Caki2 (cell line): Measurements from ENCODE around the gene COL19A1. TPM values are rescaled to one million over a fixed set of nuclear protein-coding genes. Genes with fewer than 3 reads are reported as not detected.
"Not testable (repeated sequence)": the region's sequence is repeated elsewhere in the genome, so short reads cannot be mapped to it uniquely, and the experiment has no call there.

Experiments used
- DNase-seq: peaks from one replicate; pipeline ENCODE4 v3.0.0-alpha.2; 2015; ENCODE audit warnings: low read depth
- in situ Hi-C: cut with HindIII; loops from 2 replicates; pipeline ENCODE4 v1.10.0; 2016; ENCODE audit warnings: low sequenced_read_pairs, low pct_unique_long_range_greater_than_20kb, mixed read lengths
- total RNA-seq: library from RNA; depleted of rRNA; stranded (reverse); fragments of >200 nt; shearing (Covaris generic); gene quantifications from 2 replicates; pipeline ENCODE4 v1.2.3, GENCODE V29; 2014; ENCODE audit warnings: low replicate concordance

Gene COL19A1
- total RNA-seq, 1 experiment from 2014 or later: not detected

DNA sequence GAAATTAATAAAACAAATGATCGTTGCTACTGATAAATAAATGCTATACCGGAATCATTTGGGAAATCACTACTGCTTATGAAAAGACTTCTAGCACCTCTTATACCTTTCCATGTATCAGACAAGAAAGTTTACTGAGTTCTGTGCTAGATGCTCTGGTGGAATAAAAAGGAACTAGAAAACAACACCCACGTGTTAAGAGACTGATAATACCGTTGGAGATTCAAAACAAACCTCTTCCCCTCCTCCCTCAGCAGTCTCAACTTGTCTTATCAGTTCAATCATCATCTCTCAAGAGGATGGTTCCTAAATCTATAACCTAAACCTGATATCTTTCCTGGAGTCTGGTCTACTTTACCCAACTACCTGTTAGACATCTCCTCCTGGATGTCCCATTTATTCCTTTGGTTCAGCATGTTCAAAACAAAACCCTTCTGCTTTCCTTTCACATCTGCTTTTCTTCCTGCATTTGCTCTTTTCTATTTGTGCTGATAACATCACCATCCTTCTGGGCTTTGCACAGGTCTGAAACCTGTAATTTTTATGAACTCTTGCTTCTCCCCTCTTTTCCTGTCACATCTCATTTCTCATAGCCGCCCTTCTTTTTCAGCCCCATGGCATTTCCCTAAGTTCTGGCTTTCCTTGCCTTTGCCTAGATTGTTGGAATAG is 122.2 kb downstream of the COL19A1 start:
- no peak for DNase-seq
- in situ Hi-C loops: no loop called here

DNA sequence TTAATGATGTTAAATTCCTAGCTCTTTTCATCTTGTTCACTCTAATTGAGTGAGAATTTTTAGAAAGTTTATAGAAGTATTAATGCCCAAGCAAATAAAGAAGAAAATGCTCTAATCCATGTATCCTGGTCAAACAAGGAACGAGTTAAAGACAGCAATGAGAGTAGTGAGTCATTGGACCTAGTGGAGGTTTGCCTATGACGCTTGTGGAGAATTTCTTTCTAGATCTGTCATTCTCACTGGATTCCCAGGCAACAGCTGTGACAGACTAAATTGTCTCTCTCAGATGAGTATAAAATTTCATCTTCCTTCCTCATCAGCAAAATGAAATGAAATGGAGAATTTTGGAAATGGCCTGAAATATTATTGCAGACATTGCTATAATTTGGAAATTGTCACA is 127.9 kb downstream of the COL19A1 start:
- DNase-seq: no peak

DNA sequence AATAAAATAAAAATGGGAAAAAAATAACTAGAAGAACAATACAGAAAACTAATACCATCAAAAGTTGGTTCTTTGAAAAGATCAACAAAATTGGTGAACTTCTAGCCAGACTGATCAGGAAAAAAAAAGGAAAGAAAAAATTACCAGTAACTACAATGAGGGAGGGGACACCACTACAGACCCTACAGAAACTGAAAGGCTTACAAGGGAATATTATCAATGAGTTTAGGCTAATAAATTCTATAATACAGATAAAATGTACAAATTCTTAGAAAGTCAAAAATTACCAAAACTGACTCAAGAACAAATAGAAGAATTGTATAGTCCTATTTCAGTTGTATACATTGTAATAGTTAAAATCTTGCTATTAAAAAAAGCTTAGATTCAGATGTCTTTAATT is 141.8 kb downstream of the COL19A1 start:
- DNase-seq: no peak
- in situ Hi-C loops: no loop called here

More for the DNA sequence above, 127.9 kb downstream of the COL19A1 start:
- in situ Hi-C loops: no loop called here

DNA sequence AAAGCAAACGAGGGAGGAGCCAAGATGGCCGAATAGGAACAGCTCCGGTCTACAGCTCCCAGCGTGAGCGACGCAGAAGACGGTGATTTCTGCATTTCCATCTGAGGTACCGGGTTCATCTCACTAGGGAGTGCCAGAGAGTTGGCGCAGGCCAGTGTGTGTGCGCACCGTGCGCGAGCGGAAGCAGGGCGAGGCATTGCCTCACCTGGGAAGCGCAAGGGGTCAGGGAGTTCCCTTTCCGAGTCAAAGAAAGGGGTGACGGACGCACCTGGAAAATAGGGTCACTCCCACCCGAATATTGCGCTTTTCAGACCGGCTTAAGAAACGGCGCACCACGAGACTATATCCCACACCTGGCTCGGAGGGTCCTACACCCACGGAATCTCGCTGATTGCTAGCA is 144.0 kb downstream of the COL19A1 start:
- DNase-seq, in situ Hi-C loops: not testable (repeated sequence)

DNA sequence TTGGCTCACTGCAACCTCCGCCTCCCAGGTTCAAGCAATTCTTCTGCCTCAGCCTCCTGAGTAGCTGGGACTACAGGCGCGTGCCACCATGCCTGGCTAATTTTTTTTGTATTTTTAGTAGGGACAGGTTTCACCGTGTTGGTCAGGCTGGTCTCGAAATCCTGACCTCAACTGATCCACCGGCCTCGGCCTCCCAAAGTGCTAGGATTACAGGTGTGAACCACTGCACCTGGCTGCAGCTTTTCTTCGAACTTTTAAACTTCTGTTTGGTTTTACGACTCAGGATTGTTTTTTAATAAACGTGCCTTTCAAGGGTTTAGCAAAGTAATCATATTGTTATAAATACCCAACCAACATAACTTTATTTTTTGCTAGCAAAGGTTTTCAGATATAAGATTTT is 156.8 kb downstream of the COL19A1 start:
- in situ Hi-C loops, DNase-seq: not testable (repeated sequence)

DNA sequence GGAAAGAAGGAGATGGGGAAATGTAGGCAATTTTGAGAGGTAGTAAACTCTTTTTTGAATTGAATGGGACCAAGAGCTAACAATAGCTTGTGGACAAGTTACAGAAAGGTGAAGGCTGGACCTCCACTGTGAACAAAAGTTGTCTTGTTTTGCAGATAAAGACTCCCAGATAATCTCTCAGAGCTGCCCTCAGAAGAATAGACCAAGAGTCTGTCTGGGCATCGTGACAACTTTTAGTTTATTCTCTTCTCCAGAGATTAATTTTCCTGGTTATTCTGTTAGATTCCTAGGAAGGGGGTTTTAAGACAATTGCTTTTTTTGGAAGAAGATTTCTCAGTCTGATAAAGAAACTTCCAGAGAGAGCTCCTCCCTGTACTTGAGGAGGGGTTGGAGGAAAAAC is 161.9 kb downstream of the COL19A1 start:
- in situ Hi-C loops: no loop called here

DNA sequence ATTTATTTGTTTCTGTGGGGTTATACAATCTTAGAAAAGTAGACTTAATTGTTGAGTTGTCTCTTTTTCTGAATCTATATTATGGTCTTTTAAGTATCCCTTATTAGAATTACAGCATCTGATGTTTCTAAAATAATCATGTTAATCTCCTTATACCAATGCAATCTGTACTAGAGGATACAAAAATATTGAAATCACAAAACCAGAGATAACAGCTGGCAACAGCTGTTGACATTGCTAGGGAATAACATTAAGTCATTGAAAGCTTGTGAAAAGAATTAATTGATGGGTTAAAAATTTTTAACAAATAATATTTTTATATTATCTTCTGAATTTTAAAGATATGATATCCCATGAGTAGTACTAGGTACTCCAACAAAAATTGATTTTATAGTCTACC is 162.6 kb downstream of the COL19A1 start:
- in situ Hi-C loops: no loop called here
- DNase-seq: no peak

More for the DNA sequence above, 161.9 kb downstream of the COL19A1 start:
- no peak for DNase-seq

DNA sequence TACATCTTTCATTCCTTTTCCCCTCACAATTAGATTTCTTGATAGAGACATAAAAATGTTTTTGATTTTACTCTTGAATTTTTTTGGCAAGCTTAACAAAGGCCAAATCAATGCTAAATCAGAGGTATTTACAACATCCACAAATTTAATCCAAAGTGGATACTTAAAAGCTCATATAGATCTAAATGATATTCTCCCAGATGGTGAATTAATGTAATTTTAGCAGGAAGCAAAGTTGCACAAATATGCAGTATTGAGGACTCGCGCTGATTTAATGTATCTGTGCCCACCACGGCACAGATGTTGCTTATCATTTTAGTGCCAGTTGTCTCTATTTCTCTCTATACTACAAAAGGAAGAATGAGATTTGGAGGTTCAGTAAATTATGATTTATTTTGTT is 167.4 kb downstream of the COL19A1 start:
- in situ Hi-C loops: no loop called here
- DNase-seq: no peak

DNA sequence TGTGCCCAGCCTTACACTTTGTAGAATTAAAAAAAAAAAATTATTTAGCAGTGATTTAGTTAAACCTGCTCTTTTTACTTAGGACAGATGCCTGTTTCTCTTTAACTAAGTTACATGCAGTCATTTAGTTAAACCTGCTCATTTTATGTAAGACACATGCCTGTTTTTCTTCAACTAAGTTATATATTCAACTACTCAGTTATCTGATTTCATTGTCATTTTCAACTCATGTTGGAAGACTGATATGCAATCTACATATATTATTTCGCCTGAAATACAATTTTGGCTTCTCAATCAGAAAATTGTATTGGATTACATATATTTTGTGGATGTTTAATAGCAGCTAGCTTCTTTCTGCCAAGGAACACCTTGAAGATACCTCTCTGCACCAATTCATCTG is 171.1 kb downstream of the COL19A1 start:
- in situ Hi-C loops: no loop called here
- DNase-seq: no peak

DNA sequence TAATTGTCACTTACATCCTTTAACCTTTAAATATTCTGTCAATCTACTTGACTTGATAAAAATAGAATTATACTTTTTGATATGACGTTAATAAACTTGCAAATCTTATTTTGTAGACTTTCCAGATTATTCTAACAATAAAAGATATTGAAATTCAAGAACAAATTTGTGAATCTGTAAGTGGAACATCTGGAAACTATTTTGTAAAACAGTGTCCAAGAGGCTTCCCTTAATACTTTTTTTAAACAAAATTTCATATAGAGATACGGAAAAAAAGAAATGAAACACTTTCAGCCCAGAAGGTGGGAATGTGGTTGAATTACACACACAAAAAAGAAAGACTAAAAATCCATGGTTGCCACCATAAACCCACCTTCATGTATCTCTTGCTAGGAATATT is 174.4 kb downstream of the COL19A1 start:
- in situ Hi-C loops: no loop called here
- no peak for DNase-seq

DNA sequence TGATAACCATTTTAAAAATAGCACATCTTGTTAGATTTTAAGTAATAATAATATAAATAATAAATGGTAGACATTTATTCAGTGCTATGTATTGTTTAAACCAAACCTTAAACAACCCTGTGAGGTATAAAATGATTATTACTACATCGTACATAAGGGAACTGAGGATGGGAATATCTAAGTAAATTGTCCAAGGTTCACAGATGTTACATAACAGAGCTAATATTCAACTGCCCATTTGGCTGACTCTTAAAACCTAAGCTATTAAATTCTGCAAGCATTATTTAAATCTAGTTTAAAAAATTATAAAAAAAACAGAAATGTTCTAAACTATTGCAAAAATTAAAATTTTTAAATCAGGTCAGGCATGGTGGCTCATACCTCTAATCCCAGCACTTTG is 175.1 kb downstream of the COL19A1 start:
- DNase-seq: no peak
- in situ Hi-C loops: no loop called here

DNA sequence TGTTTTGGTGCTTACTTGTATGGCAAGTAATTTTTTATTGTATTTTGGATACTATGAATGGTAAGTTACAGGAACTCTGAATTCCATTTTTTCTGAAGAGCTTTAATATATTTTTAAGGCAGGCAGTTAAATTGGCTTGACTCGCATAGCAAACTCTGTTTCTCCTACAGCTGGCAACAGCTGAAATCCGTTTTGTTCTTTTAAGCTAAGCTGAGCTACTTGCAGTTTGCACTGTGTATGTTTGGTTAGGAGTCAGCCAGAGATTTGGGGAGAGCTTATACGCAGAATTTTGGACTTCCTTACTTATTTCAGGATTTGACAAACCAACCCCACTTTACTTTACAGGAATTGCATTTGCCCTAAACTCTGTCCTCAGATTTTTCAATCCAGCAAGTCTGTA is 179.1 kb downstream of the COL19A1 start:
- in situ Hi-C loops: no loop called here
- DNase-seq: no peak

DNA sequence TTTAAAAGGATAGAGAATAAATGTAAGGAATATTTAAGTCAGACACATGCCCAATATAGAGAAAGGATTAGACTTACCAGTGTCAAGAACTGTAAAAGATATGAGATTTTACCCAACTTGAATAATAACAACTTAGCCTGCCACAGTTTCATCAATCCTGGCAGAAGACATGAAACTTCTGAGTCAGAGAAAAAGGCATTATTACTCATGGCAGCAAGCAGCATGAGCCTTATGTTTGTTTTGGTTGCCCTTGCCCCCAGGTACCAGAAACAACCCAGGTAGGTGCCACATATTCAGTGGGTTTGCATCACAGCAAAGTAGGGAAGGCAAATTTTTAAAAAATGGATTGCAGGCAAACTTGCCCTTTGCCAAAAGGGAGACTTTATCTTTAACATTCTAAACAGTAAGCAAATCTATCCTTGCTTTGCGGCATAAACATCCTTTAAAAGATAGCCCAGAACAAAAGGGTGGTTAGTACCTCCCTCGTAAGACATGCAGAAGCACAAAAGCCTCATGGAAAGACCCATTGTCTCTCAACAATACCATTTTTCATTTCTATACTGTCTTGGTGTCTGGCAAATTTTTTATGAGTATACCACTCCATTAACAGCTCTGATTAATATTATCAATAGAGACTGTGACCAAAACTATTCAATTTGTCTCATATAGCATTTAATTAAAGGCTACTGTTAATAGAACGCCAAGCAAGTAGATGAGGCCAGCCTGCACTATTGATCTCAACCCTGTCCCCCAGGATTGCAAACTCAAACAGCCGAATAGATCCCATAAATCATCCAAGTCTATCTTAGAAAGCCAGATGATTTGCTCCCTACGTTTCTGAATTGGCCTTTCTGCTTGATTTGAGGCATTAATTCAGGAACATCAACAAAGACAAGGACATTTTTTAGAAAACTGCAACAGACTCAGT is 185.1 kb downstream of the COL19A1 start:
- DNase-seq: no peak
- in situ Hi-C loops: no loop called here

DNA sequence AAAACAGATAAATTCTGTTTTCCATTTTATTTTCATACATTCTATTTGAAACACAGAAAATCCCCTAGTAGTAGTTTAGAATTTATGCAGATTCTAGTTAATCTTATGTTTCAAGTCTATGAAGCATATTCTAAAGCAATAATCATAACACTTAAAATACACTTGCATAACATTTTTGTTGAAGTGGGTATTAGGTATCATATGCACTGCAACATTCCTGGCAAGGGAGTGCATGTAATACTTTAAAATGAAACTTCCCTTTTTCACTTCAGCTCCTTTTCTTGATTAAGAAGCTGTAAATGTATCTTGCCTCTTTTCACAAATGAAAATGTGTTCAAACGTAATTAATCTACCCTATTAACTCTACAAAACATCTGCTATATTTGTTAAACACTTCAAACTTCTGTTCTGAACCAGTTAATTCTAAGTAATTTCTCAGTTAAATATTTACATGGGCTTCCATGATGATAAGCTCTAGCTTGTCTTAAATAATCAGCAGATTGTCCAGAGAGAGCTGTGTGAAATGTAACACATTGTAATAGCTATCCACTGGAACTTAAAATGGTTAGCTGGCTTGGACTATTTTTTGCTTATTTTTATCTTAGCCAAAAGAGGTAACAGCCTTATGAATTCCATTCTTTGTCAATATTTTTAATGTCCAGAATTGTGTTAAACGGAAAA is 192.8 kb downstream of the COL19A1 start:
- in situ Hi-C loops: no loop called here
- DNase-seq: no peak

DNA sequence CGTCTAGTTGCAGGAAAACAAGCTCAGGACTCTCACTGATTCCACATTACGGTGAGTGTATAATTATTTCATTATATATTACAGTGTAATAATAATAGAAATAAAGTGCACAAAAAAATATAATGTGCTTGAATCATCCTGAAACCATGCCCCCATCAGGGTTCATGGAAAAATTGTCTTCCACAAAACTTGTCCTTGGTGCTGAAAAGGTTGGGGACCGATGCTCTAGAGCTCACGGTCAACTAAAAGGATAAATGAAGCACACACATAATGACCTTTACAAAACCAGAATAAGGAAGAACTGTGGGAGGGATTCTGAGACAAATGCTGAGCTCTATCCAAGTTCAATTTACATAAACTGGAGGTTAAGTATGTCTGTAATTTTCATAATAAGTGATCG is 194.3 kb downstream of the COL19A1 start:
- in situ Hi-C loops: no loop called here

DNA sequence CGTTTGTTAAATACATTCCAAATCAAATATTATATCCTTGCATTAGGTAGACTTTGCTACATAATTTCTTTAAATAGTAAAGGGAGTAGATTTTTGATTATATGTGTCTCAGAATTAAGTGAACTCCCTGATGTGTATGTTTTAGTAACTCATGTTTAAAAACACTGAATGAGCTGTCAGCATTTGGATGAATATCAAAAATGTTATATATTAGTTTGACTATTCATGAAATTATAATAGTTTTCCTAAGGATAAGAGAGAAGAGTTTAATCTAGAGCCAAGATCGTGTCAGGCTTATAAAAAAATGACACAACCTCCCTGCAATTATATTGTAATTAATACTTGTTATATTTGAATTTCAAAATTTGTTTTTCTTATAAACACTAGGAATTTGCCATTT is 195.2 kb downstream of the COL19A1 start:
- no peak for DNase-seq
- in situ Hi-C loops: no loop called here

More for the DNA sequence above, 194.3 kb downstream of the COL19A1 start:
- DNase-seq: no peak

DNA sequence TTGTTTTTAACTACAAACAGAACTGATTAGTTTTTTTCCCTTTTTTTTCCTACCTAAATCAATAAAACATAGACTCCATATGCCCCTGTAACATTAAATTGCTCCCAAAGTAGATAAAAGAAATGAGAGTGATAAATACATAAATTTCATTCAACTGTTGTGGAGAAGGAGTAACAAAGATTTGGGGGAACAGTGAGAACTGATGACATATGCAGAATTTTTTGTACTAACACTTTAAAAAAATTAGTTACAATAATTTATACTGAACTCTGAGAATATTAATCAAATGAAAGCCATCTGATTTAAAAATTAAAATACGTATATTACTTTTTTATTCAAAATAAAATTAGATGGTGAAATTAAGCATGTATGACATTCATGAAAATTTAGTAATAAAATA is 195.7 kb downstream of the COL19A1 start:
- DNase-seq: no peak
- in situ Hi-C loops: no loop called here

DNA sequence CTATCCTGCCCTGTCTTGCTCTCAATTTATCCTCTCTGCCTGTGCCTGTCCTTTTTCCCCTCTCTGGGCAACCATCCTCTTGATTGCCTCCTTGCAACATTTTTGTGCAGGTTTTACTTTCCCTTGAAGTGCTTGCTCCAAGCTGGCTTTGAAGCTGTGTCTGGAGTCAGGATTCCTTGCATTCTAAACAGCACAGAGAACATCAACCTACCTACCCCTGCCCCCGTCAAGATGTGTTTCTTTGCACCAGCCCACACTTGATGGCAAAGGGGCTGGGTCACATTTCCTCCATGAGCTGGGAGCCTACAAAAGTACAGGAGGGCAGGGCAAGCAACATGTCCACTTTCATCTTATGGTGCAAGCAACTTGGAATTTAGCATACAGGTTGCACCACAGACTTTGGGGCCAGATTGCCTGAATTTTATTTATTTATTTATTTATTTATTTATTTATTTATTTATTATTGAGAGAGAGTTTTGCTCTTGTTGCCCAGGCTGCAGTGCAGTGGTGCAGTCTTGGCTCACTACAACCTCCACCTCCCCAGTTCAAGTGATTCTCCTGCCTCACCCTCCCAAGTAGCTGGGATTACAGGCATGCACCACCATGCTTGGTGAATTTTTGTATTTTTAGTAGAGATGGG is 206.3 kb downstream of the COL19A1 start:
- DNase-seq: no peak
- in situ Hi-C loops: no loop called here

DNA sequence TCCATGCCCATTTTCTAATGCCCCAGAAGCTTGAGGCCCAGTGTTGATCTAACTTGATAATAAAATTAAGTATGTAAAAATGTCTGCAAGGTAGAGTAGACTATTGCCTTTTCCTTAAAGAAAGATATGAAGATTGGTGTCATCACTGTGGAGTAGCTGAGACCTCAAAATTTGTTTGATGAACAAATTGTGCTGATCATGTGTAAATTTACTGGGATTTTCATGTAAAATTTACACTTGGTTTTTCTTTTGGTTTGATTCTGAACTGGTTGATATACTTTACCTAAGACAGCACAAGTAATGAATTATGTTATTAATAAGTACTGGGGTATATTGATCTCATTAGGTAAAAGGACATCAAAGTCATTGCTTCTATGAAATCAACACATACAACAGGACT is 207.3 kb downstream of the COL19A1 start:
- in situ Hi-C loops: no loop called here
- no peak for DNase-seq
